Body of pancreas (tissue), 4 donors: ENCODE measurements around the gene CHAF1A. TPM values are rescaled to one million over a fixed set of nuclear protein-coding genes. Genes with fewer than 3 reads are reported as not detected.

ENCODE experiments used
- ATAC-seq: fragments of 150-250 bp; one replicate; pipeline ENCODE4 v1.9.1; 2016
- DNase-seq, 4 donors: peaks; one replicate each; pipeline ENCODE4 v3.0.0-alpha.2; 2019
- H3K27ac ChIP-seq, 4 donors: fragments of 200-600 bp; sonication (generic); 1 replicate in 3 of 4; 2 replicates in 1 of 4; pipeline versions ENCODE4 v1.5.1 to v1.6.1; 2016 to 2019; ENCODE audit warnings: mild to moderate bottlenecking in 1 of 4, mixed read lengths in 1 of 4, moderate library complexity in 1 of 4
- H3K27me3 ChIP-seq, 2 donors: fragments of 200-600 bp; sonication (generic); one replicate each; pipeline ENCODE4 v1.6.0; 2016; ENCODE audit warnings: mild to moderate bottlenecking in 1 of 2
- H3K36me3 ChIP-seq, 2 donors: fragments of 200-600 bp; sonication (generic); replicated peaks in 1 of 2; 2 replicates each; pipeline ENCODE4 v1.5.1; 2016; ENCODE audit warnings: low read depth in 2 of 2; ENCODE audit not compliant: insufficient read depth in 1 of 2
- H3K4me1 ChIP-seq: fragments of 200-600 bp; sonication (generic); one replicate; pipeline ENCODE4 v1.6.0; 2016
- H3K4me3 ChIP-seq, 2 donors: fragments of 200-600 bp; sonication (generic); 1 replicate in 1 of 2; 2 replicates in 1 of 2; pipeline ENCODE4 v1.5.1; 2016 to 2019
- H3K9me3 ChIP-seq, 3 donors: fragments of 200-600 bp; sonication (generic); 1 replicate in 2 of 3; 2 replicates in 1 of 3; pipeline ENCODE4 v1.5.1; 2016
- POLR2A ChIP-seq, 3 donors: fragments of 450-650 bp; IDR thresholded peaks; one replicate each; pipeline ENCODE4 v1.6.1; 2016; ENCODE audit warnings: antibody characterized with exemption in 3 of 3, mild to moderate bottlenecking in 2 of 3
- WGBS, 2 donors: methylation state at CpG; one replicate each; pipeline ENCODE4 v1.1.5; 2017; 5-methylcytosine and 5-hydroxymethylcytosine counted together
- intact Hi-C: fragments of 100-400 bp; cut with DNase I; formaldehyde crosslinking; loops from one replicate; pipeline ENCODE4 v1.15.1; 2023
- total RNA-seq, 2 donors: library from RNA; depleted of rRNA; stranded (reverse); fragments of >200 nt; gene quantifications; one replicate each; pipeline ENCODE4 v1.1.0, GENCODE V29; 2016
- TF ChIP-seq, protein P1 (sequence below), 7 experiments: fragments of 450-650 bp in 4 of 7; fragments of 200-600 bp in 3 of 7; sonication (generic) in 3 of 7; IDR thresholded peaks; one replicate each; pipeline ENCODE4 v1.5.1; 2016 to 2019; ENCODE audit warnings: antibody characterized with exemption in 7 of 7

The CHAF1A gene
- total RNA-seq, 2 donors from 2014 or later = 3.4 to 6.3 TPM

DNA sequence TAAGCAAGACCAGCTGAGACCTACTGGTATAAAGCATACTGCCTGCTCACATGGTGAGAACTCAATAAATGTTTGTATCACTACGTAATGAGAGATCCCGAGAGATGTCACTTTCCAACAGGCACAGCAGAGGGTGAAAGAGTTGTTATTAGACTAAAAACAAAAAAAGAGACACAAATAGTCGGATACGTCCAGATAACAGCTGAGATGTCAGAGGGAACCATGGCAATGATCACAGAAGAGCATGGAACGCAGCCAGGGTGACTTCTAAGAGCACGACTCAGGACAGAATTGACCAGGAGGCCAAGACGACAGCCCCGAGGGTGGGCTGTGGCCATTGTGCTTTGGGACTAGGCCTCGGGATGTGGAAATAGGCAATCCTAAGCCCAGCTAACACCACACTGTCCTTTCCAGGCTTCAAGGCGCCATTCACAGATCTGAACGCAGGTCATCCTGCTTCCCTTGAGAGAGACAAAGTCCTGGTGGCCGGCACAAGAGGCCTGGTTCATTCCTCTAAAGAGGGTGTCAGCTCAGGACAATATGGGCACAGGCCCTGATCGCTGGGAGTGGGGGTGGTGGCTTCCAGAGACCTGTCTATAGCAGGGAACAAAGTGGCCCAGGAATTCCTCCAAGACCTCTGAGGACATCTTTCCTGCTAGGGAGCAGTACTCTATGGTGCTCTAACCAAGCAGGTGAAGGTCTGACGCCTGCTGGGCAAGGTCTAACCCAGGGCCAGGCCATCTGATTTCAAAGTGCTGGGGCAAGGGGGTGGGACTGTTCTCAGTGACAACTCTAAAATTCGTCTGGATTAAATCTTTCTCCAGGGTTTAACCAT lies 5.3 kb upstream of the CHAF1A start:
- no peak overlapping the region for H3K27ac ChIP-seq
- DNase-seq (no peak), ATAC-seq (no peak)
- intact Hi-C loops = no loop called here
- H3K4me3 ChIP-seq = no peak overlapping the region
- H3K4me1 ChIP-seq = peaks cover 61% of the 10 kb centered on the region
- no peaks in the 10 kb centered on the region for H3K27me3 ChIP-seq
- 71 to 72% methylated on average over 14 to 15 of the region's 15 CpGs for WGBS, 2 donors
- no peaks in the 10 kb centered on the region for H3K9me3 ChIP-seq
- peaks cover 0 to 4% of the 10 kb centered on the region in 2 donors for H3K36me3 ChIP-seq
- TF ChIP-seq POLR2A (IDR thresholded peaks at IDR 0.05) = no peak
- TF ChIP-seq, protein P1, sequence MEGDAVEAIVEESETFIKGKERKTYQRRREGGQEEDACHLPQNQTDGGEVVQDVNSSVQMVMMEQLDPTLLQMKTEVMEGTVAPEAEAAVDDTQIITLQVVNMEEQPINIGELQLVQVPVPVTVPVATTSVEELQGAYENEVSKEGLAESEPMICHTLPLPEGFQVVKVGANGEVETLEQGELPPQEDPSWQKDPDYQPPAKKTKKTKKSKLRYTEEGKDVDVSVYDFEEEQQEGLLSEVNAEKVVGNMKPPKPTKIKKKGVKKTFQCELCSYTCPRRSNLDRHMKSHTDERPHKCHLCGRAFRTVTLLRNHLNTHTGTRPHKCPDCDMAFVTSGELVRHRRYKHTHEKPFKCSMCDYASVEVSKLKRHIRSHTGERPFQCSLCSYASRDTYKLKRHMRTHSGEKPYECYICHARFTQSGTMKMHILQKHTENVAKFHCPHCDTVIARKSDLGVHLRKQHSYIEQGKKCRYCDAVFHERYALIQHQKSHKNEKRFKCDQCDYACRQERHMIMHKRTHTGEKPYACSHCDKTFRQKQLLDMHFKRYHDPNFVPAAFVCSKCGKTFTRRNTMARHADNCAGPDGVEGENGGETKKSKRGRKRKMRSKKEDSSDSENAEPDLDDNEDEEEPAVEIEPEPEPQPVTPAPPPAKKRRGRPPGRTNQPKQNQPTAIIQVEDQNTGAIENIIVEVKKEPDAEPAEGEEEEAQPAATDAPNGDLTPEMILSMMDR (IDR thresholded peaks at IDR 0.05) = no peak

DNA sequence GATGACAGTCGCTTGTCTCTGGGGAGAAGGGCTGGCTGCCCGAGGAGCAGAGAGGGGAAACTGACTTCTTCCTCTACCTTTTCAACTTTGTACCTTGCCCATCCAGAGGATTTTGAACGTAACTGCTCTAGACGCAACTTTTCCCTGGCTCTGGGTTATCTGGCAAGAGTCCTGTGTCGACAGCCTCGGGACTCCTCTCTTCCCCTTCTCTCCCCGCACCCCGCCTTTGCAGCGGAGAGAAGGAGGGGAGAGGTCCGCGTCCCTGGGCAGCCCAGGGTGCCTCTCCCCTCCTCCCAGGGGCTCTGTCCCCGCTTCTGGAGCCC lies 2.7 kb upstream of the CHAF1A start:
- H3K4me3 ChIP-seq = peak overlapping the region; percentile 89 to 99
- no peaks in the 10 kb centered on the region for H3K9me3 ChIP-seq
- ATAC-seq = peak; percentile 5
- peaks cover 0 to 4% of the 10 kb centered on the region in 2 donors for H3K36me3 ChIP-seq
- WGBS, 2 donors = 0 to 1% methylated on average over 8 to 12 of the region's 12 CpGs
- peaks cover 52% of the 10 kb centered on the region for H3K4me1 ChIP-seq
- H3K27ac ChIP-seq = peak overlapping the region; percentile 86 to 94 (median 92)
- no peaks in the 10 kb centered on the region for H3K27me3 ChIP-seq
- TF ChIP-seq, protein P1 (IDR thresholded peaks at IDR 0.05) = no peak
- peak in 1 of 3 donors; percentile 16 for TF ChIP-seq POLR2A (IDR thresholded peaks at IDR 0.05)
- peak in 1 of 4 donors; percentile 37 for DNase-seq
- intact Hi-C loops = no loop called here

DNA sequence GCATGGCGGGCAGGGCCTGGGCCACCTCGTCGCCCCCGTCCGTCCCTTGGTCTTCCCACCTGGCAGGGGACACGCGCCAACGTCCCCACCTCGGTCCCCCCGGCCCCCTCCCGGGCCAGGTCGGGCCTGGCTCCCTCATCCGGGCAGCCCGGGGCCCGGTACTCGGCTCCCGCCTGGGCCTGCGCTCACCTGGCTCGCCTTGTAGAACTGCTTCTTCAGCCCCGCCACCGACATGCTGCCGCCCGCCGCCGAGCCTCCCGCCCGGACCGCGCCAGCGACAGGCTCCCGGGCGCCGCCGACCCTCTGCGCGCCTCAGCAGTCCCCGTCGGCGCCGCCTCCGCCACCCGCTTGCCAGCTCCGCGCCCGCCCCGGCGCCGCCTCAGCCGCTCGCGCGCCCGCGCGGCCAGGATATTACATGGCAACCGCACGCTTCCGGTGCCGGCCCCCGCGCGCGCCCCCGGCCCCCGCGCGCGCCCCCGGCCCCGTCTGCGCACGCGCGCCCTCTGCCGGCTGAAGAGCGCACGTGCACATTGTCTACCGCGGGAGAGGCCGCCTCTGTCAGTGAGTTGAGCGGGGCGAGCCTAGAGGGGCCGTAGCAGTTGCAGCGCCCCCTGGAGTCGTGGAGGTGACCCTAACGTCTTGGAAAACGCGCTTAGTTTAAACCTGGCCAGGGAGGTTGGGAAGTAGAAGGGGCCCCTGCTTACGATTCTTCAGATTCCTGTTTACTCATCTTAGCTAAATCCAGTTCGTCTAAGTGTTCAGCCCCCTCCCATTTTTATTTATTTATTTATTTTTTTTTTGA lies 2.1 kb upstream of the CHAF1A start, which contains the start of gene SH3GL1:
Gene SH3GL1 (minus strand): TSS at position 413 of the 802 bp plus-strand sequence. CDS start 179 bp downstream, at position 234.
- Histone ChIP-seq H3K27me3 (no peaks in the 10 kb centered on the region), H3K4me1 (peaks cover 52% of the 10 kb centered on the region), H3K4me3 (peak within 1 kb of the TSS; percentile 89 to 99), H3K27ac (peak within 1 kb of the TSS; percentile 88 to 94 (median 92)), H3K9me3 (no peaks in the 10 kb centered on the region), H3K36me3 (peaks cover 0 to 2% of the 10 kb centered on the region in 2 donors)
- 0% methylated on average over 14 to 84 of the region's 90 CpGs for WGBS, 2 donors
- ATAC-seq (peak; percentile 83), DNase-seq (peak; percentile 95 to 97 (median 96))
- intact Hi-C loops = no loop called here
- peak; percentile 27 to 35 (median 29) for TF ChIP-seq POLR2A (IDR thresholded peaks at IDR 0.05)
- TF ChIP-seq, protein P1 (IDR thresholded peaks at IDR 0.05) = peak; percentile 78 to 100 (median 99)

- ATAC-seq (no peak), DNase-seq (no peak)
- Histone ChIP-seq H3K9me3 (no peaks in the 10 kb centered on the region), H3K27ac (peak overlapping the region; percentile 82 to 88 (median 88)), H3K36me3 (no peaks in the 10 kb centered on the region), H3K4me3 (no peak overlapping the region), H3K27me3 (no peaks in the 10 kb centered on the region), H3K4me1 (peaks cover 50% of the 10 kb centered on the region)
- intact Hi-C loops = no loop called here
- TF ChIP-seq, protein P1 (IDR thresholded peaks at IDR 0.05) = no peak
- TF ChIP-seq POLR2A (IDR thresholded peaks at IDR 0.05) = no peak
- WGBS, 2 donors = 0% methylated on average over 8 of the region's 8 CpGs
These were observed 670 bp upstream of the CHAF1A start for GRCh38 chr19:4401769-4402170.
